ENCODE measurements around the gene DIRAS3.

DNA sequence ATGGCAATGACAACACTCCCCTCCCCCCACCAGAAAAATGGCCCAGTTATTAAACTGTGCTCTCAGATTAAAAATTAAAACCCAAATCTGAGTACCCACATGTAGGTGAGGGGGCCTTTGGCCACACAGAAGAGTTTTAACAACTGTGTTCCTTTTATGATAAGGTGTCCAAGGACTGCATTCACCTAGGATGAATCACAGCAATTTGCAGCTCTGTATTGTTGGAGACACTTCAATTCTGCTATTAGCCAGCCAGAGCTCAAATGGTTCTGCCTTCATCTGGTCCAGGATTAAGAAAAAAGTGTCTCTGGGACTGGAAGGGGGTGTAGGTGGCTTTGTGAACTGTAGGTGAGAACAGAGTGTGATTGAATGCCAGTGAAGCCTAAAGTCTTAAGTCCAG, 43.3 kb upstream of the DIRAS3 start:
- TF ChIP-seq MAX (IDR thresholded peaks at IDR 0.05) (no peak), EZH2 (IDR thresholded peaks at IDR 0.05) (no peak), POLR2A (IDR thresholded peaks at IDR 0.05; ENCODE audit: borderline replicate concordance, extremely low read depth, insufficient read depth, insufficient read length) (no peak), POLR2AphosphoS5 (IDR thresholded peaks at IDR 0.05; ENCODE audit: low read depth, low read length) (no peak), ELF1 (IDR thresholded peaks at IDR 0.05; ENCODE audit: borderline replicate concordance, low read depth) (no peak), SIN3A (IDR thresholded peaks at IDR 0.05; ENCODE audit: low read depth) (no peak)
- TF ChIP-seq, protein P1, sequence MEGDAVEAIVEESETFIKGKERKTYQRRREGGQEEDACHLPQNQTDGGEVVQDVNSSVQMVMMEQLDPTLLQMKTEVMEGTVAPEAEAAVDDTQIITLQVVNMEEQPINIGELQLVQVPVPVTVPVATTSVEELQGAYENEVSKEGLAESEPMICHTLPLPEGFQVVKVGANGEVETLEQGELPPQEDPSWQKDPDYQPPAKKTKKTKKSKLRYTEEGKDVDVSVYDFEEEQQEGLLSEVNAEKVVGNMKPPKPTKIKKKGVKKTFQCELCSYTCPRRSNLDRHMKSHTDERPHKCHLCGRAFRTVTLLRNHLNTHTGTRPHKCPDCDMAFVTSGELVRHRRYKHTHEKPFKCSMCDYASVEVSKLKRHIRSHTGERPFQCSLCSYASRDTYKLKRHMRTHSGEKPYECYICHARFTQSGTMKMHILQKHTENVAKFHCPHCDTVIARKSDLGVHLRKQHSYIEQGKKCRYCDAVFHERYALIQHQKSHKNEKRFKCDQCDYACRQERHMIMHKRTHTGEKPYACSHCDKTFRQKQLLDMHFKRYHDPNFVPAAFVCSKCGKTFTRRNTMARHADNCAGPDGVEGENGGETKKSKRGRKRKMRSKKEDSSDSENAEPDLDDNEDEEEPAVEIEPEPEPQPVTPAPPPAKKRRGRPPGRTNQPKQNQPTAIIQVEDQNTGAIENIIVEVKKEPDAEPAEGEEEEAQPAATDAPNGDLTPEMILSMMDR (IDR thresholded peaks at IDR 0.05 in 2 of 3, conservative IDR thresholded peaks at IDR 0.05 in 1 of 3; ENCODE audit: borderline replicate concordance in 1 of 3, insufficient read depth in 1 of 3, low read depth in 2 of 3, low read length in 2 of 3), result no peak
- TF ChIP-seq, protein P2, sequence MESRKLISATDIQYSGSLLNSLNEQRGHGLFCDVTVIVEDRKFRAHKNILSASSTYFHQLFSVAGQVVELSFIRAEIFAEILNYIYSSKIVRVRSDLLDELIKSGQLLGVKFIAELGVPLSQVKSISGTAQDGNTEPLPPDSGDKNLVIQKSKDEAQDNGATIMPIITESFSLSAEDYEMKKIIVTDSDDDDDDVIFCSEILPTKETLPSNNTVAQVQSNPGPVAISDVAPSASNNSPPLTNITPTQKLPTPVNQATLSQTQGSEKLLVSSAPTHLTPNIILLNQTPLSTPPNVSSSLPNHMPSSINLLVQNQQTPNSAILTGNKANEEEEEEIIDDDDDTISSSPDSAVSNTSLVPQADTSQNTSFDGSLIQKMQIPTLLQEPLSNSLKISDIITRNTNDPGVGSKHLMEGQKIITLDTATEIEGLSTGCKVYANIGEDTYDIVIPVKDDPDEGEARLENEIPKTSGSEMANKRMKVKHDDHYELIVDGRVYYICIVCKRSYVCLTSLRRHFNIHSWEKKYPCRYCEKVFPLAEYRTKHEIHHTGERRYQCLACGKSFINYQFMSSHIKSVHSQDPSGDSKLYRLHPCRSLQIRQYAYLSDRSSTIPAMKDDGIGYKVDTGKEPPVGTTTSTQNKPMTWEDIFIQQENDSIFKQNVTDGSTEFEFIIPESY (IDR thresholded peaks at IDR 0.05; ENCODE audit: extremely low read depth, insufficient replicate concordance, low read length), result no peak
